CD4-positive, alpha-beta T cell (primary cell): ENCODE data around the gene COL16A1. TPM values are rescaled to one million over a fixed set of nuclear protein-coding genes. Genes with fewer than 3 reads are reported as not detected.

Experiments
- ATAC-seq: fragments of 200-7000 bp; cut with Tn5 transposase; one replicate; pipeline ENCODE4 v1.10.0; 2022; ENCODE audit warnings: mild to moderate bottlenecking; ENCODE audit not compliant: poor library complexity
- CTCF ChIA-PET: fragments of 350-600 bp; sonication (Branson Sonifier 250); formaldehyde crosslinking; loops from one replicate; lab custom pipeline; 2021; ENCODE audit warnings: antibody characterized with exemption, inconsistent platforms; lab: Charles Lee
- POLR2A ChIA-PET: fragments of 350-600 bp; sonication (Branson Sonifier 250); formaldehyde crosslinking; loops from one replicate; lab custom pipeline; 2021; ENCODE audit warnings: antibody characterized with exemption, inconsistent platforms; lab: Charles Lee
- DNase-seq, 14 experiments: peaks; one replicate each; pipeline ENCODE4 v3.0.0-alpha.2; 2013 to 2020; ENCODE audit warnings: mixed read lengths in 2 of 14
- H3K27ac ChIP-seq, 2 donors: one replicate each; pipeline versions ENCODE4 v1.5.1 to v1.7.0; 2013; ENCODE audit warnings: low read length in 2 of 2, low read depth in 1 of 2, mild to moderate bottlenecking in 1 of 2
- H3K27me3 ChIP-seq, 2 experiments: 1 replicate in 1 of 2; 2 replicates in 1 of 2; pipeline versions ENCODE4 v1.6.1 to v1.7.0; 2013; ENCODE audit warnings: low read length in 2 of 2, control low read depth in 1 of 2, mild to moderate bottlenecking in 1 of 2, moderate library complexity in 1 of 2; ENCODE audit not compliant: insufficient read depth in 2 of 2, control insufficient read depth in 1 of 2
- H3K36me3 ChIP-seq: one replicate; pipeline ENCODE4 v1.6.1; 2013; ENCODE audit warnings: low read length, control low read depth; ENCODE audit not compliant: insufficient read depth
- H3K4me1 ChIP-seq: one replicate; pipeline ENCODE4 v1.6.1; 2013; ENCODE audit warnings: low read length, control low read depth; ENCODE audit not compliant: insufficient read depth
- H3K4me3 ChIP-seq: one replicate; pipeline ENCODE4 v1.5.1; 2013; ENCODE audit warnings: mild to moderate bottlenecking, low read length, moderate library complexity
- H3K9me3 ChIP-seq, 2 experiments: 1 replicate in 1 of 2; 2 replicates in 1 of 2; pipeline versions ENCODE4 v1.6.1 to v1.7.0; 2013; ENCODE audit warnings: low read length in 2 of 2, mild to moderate bottlenecking in 2 of 2, control low read depth in 1 of 2, moderate library complexity in 1 of 2; ENCODE audit not compliant: control insufficient read depth in 1 of 2, insufficient read depth in 1 of 2
- H3K27ac Mint-ChIP-seq: one replicate; pipeline ENCODE4 v1.8.0; 2020; ENCODE audit warnings: mixed read lengths
- H3K27me3 Mint-ChIP-seq: one replicate; pipeline ENCODE4 v1.8.0; 2021; ENCODE audit warnings: mixed read lengths
- H3K36me3 Mint-ChIP-seq: one replicate; pipeline ENCODE4 v1.8.0; 2021; ENCODE audit warnings: low read depth, mixed read lengths
- H3K4me1 Mint-ChIP-seq: one replicate; pipeline ENCODE4 v1.8.0; 2021; ENCODE audit warnings: low read depth, mixed read lengths
- H3K4me3 Mint-ChIP-seq: one replicate; pipeline ENCODE4 v1.8.0; 2020; ENCODE audit warnings: mild to moderate bottlenecking, mixed read lengths
- H3K9me3 Mint-ChIP-seq: one replicate; pipeline ENCODE4 v1.8.0; 2020; ENCODE audit warnings: mixed read lengths
- intact Hi-C, 2 experiments: fragments of 100-400 bp; cut with DNase I in 1 of 2; cut with micrococcal nuclease in 1 of 2; formaldehyde crosslinking; loops; one replicate each; pipeline versions ENCODE4 v1.15.1 to v1.9.0; 2023 to 2025; cut with DNase I, micrococcal nuclease
- total RNA-seq, 174 experiments: library from RNA in 2 of 174; stranded (reverse) in 2 of 174; gene quantifications; one replicate each; pipeline ENCODE4 v1.2.3 and lab custom pipeline; 2021 to 2026
- TF ChIP-seq, protein P1 (sequence below): fragments of 200-600 bp; IDR thresholded peaks from one replicate; pipeline ENCODE4 v1.8.0; 2022; ENCODE audit warnings: antibody characterized with exemption, mild to moderate bottlenecking

COL16A1 gene
- total RNA-seq, 2 experiments from 2014 or later, result not detected

DNA sequence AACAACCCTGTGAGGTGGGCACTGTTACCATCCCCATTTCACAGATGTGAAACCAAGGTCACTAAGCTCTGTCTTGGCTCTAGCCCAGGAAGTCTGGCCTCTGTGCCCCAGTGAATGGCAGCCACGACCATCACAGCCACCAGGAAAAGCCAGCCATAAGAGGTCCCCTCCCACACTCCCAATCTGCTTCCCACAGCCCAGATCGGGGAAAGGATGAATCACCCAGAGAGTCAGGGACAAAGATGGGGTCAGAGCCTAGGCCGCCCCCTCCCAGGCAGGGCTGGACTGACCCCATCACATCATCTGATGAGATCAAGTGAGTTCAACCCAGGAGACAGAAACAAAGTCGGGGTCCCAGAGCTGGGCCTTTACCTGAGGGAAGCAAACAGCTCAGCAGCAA is 22.9 kb upstream of the COL16A1 start:
- intact Hi-C loops, result no loop called here
- H3K9me3 ChIP-seq, result peaks cover 0 to 3% of the 10 kb centered on the region in 2 experiments
- Mint-ChIP-seq H3K36me3 (no peaks in the 10 kb centered on the region), H3K9me3 (no peaks in the 10 kb centered on the region), H3K4me1 (no peaks in the 10 kb centered on the region), H3K4me3 (no peak overlapping the region), H3K27me3 (peaks cover 9% of the 10 kb centered on the region), H3K27ac (no peak overlapping the region)
- no peak overlapping the region for H3K4me3 ChIP-seq
- no peak for DNase-seq
- TF ChIP-seq, protein P1, sequence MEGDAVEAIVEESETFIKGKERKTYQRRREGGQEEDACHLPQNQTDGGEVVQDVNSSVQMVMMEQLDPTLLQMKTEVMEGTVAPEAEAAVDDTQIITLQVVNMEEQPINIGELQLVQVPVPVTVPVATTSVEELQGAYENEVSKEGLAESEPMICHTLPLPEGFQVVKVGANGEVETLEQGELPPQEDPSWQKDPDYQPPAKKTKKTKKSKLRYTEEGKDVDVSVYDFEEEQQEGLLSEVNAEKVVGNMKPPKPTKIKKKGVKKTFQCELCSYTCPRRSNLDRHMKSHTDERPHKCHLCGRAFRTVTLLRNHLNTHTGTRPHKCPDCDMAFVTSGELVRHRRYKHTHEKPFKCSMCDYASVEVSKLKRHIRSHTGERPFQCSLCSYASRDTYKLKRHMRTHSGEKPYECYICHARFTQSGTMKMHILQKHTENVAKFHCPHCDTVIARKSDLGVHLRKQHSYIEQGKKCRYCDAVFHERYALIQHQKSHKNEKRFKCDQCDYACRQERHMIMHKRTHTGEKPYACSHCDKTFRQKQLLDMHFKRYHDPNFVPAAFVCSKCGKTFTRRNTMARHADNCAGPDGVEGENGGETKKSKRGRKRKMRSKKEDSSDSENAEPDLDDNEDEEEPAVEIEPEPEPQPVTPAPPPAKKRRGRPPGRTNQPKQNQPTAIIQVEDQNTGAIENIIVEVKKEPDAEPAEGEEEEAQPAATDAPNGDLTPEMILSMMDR, result no peak
- ChIA-PET CTCF (no interaction called here), POLR2A (no interaction called here)
- no peaks in the 10 kb centered on the region for H3K36me3 ChIP-seq
- H3K27me3 ChIP-seq, result peaks cover 0 to 3% of the 10 kb centered on the region in 2 experiments
- H3K4me1 ChIP-seq, result no peaks in the 10 kb centered on the region
- no peak overlapping the region for H3K27ac ChIP-seq
- no peak for ATAC-seq

GRCh38 chr1:31725777-31726535 is 22.1 kb upstream of the COL16A1 start:
- H3K27me3 Mint-ChIP-seq, result peaks cover 16% of the 10 kb centered on the region
- POLR2A ChIA-PET, result no interaction called here
- CTCF ChIA-PET, result no interaction called here
- H3K27ac Mint-ChIP-seq, result no peak overlapping the region
- DNase-seq (no peak), ATAC-seq (no peak)
- Histone ChIP-seq H3K9me3 (peaks cover 0 to 7% of the 10 kb centered on the region in 2 experiments), H3K36me3 (no peaks in the 10 kb centered on the region), H3K27me3 (peaks cover 0 to 3% of the 10 kb centered on the region in 2 experiments), H3K4me1 (no peaks in the 10 kb centered on the region), H3K4me3 (no peak overlapping the region), H3K27ac (no peak overlapping the region)
- H3K4me1 Mint-ChIP-seq, result no peaks in the 10 kb centered on the region
- no peak overlapping the region for H3K4me3 Mint-ChIP-seq
- H3K36me3 Mint-ChIP-seq, result no peaks in the 10 kb centered on the region
- no peaks in the 10 kb centered on the region for H3K9me3 Mint-ChIP-seq
- intact Hi-C loops, result no loop called here
- TF ChIP-seq, protein P1, result no peak

DNA sequence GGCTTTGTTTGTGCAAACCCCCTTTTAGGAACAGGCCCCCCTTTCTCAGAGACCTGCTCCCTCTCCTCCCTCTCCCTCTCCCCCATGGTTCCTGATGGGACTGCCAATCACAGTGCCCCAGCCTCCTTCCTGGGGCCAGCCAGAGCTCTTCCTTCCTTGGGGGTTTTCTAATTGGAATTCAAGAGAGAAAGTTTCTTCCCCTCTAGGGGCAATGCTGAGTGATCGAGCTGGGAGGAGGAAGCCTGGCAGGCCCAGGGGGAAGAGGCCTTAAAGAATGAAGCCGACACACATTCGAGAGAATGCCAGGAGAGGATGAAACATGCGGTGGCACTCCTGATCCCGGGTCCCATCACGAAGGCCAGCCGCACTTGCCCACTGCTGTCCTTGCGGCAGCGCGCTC is 21.3 kb upstream of the COL16A1 start:
- TF ChIP-seq, protein P1, result no peak
- Histone ChIP-seq H3K4me1 (no peaks in the 10 kb centered on the region), H3K4me3 (no peak overlapping the region), H3K9me3 (peaks cover 0 to 13% of the 10 kb centered on the region in 2 experiments), H3K27me3 (peaks cover 0 to 7% of the 10 kb centered on the region in 2 experiments), H3K36me3 (no peaks in the 10 kb centered on the region), H3K27ac (no peak overlapping the region)
- no peak overlapping the region for H3K27ac Mint-ChIP-seq
- H3K4me1 Mint-ChIP-seq, result no peaks in the 10 kb centered on the region
- no peak overlapping the region for H3K4me3 Mint-ChIP-seq
- ChIA-PET POLR2A (no interaction called here), CTCF (no interaction called here)
- peaks cover 16% of the 10 kb centered on the region for H3K27me3 Mint-ChIP-seq
- no peaks in the 10 kb centered on the region for H3K36me3 Mint-ChIP-seq
- no peak for DNase-seq
- intact Hi-C loops, result no loop called here
- no peak for ATAC-seq
- H3K9me3 Mint-ChIP-seq, result no peaks in the 10 kb centered on the region
